GM21423 (cell line): ENCODE measurements around the gene DDX10.
A peak's percentile ranks its signal among the peaks of the same experiment; 100 is the strongest.
"Not testable (repeated sequence)": the region's sequence is repeated elsewhere in the genome, so short reads cannot be mapped to it uniquely, and the experiment has no call there.

Source experiments
- ATAC-seq: cut with Tn5 transposase; IDR thresholded peaks from one replicate; pipeline ENCODE4 v1.9.1; 2021; ENCODE audit warnings: mild to moderate bottlenecking, moderate library complexity; ENCODE audit not compliant: unreplicated experiment

The DDX10 gene

GRCh38 chr11:108713076-108713790 lies 48.4 kb downstream of the DDX10 start:
- no peak for ATAC-seq

GRCh38 chr11:108715239-108715638 lies 50.4 kb downstream of the DDX10 start:
- no peak for ATAC-seq

- ATAC-seq, result no peak
These were observed 53.6 kb downstream of the DDX10 start for GRCh38 chr11:108718466-108718865.

- ATAC-seq, result no peak
These were observed 60.3 kb downstream of the DDX10 start for GRCh38 chr11:108724974-108725689.

- ATAC-seq, result no peak
These were observed 61.4 kb downstream of the DDX10 start for GRCh38 chr11:108726077-108726800.

- no peak for ATAC-seq
These were observed 62.8 kb downstream of the DDX10 start for GRCh38 chr11:108727665-108728064.

GRCh38 chr11:108729227-108729871 lies 64.5 kb downstream of the DDX10 start:
- no peak for ATAC-seq

GRCh38 chr11:108732395-108732794 lies 67.5 kb downstream of the DDX10 start:
- ATAC-seq, result no peak

GRCh38 chr11:108733479-108734116 lies 68.7 kb downstream of the DDX10 start:
- peak; percentile 87 for ATAC-seq

GRCh38 chr11:108734283-108734682 lies 69.4 kb downstream of the DDX10 start:
- no peak for ATAC-seq

GRCh38 chr11:108734956-108735559 lies 70.2 kb downstream of the DDX10 start:
- ATAC-seq, result no peak

GRCh38 chr11:108740132-108740531 lies 75.3 kb downstream of the DDX10 start:
- ATAC-seq, result not testable (repeated sequence)

GRCh38 chr11:108743851-108744250 lies 79.0 kb downstream of the DDX10 start:
- no peak for ATAC-seq

- ATAC-seq, result no peak
These were observed 84.1 kb downstream of the DDX10 start for GRCh38 chr11:108748968-108749367.

GRCh38 chr11:108751444-108751843 lies 86.6 kb downstream of the DDX10 start:
- peak; percentile 60 for ATAC-seq

- ATAC-seq, result no peak
These were observed 87.5 kb downstream of the DDX10 start for GRCh38 chr11:108752297-108752751.

- no peak for ATAC-seq
These were observed 90.2 kb downstream of the DDX10 start for GRCh38 chr11:108754901-108755625.

GRCh38 chr11:108757630-108758029 lies 92.8 kb downstream of the DDX10 start:
- no peak for ATAC-seq

GRCh38 chr11:108758458-108758857 lies 93.6 kb downstream of the DDX10 start:
- ATAC-seq, result no peak
